HG03575 (cell line): ENCODE data around the gene PACRG.

ENCODE experiments used
- ATAC-seq: cut with Tn5 transposase; IDR thresholded peaks from one replicate; pipeline ENCODE4 v1.9.1; 2021; ENCODE audit not compliant: unreplicated experiment, insufficient number of reproducible peaks, low FRiP score; ENCODE audit errors: extremely low read depth

Gene PACRG

GRCh38 chr6:163092876-163093275 is 365.1 kb downstream of the PACRG start:
- no peak for ATAC-seq

- no peak for ATAC-seq
Measured at GRCh38 chr6:163094881-163095280, 367.1 kb downstream of the PACRG start.

GRCh38 chr6:163095401-163095800 is 367.6 kb downstream of the PACRG start:
- no peak for ATAC-seq

GRCh38 chr6:163098827-163099479 is 371.2 kb downstream of the PACRG start:
- no peak for ATAC-seq

- ATAC-seq = no peak
Measured at GRCh38 chr6:163099621-163100171, 371.9 kb downstream of the PACRG start.

GRCh38 chr6:163100259-163100658 is 372.5 kb downstream of the PACRG start:
- no peak for ATAC-seq

GRCh38 chr6:163113358-163113962 is 385.7 kb downstream of the PACRG start:
- ATAC-seq = no peak

GRCh38 chr6:163118941-163119340 is 391.2 kb downstream of the PACRG start:
- no peak for ATAC-seq

- no peak for ATAC-seq
Measured at GRCh38 chr6:163120223-163120622, 392.4 kb downstream of the PACRG start.

- no peak for ATAC-seq
Measured at GRCh38 chr6:163121270-163121669, 393.5 kb downstream of the PACRG start.

- ATAC-seq = no peak
Measured at GRCh38 chr6:163122365-163122764, 394.6 kb downstream of the PACRG start.

- ATAC-seq = no peak
Measured at GRCh38 chr6:163123098-163123497, 395.3 kb downstream of the PACRG start.

GRCh38 chr6:163126741-163127140 is 399.0 kb downstream of the PACRG start:
- no peak for ATAC-seq

- no peak for ATAC-seq
Measured at GRCh38 chr6:163127587-163127986, 399.8 kb downstream of the PACRG start.

- ATAC-seq = no peak
Measured at GRCh38 chr6:163128324-163128723, 400.6 kb downstream of the PACRG start.

- ATAC-seq = no peak
Measured at GRCh38 chr6:163132050-163132750, 404.4 kb downstream of the PACRG start.

GRCh38 chr6:163133017-163133416 is 405.2 kb downstream of the PACRG start:
- no peak for ATAC-seq

- ATAC-seq = no peak
Measured at GRCh38 chr6:163133691-163134090, 405.9 kb downstream of the PACRG start.

- no peak for ATAC-seq
Measured at GRCh38 chr6:163136681-163137397, 409.1 kb downstream of the PACRG start.
